Body of pancreas (tissue), 4 donors: Measurements from ENCODE around the gene SLC9A6.

ENCODE experiments used
- CTCF ChIP-seq, 7 experiments: fragments of 450-650 bp in 4 of 7; fragments of 200-600 bp in 3 of 7; sonication (generic) in 3 of 7; IDR thresholded peaks; one replicate each; pipeline ENCODE4 v1.5.1; 2016 to 2019; ENCODE audit warnings: antibody characterized with exemption in 7 of 7
- POLR2A ChIP-seq, 3 donors: fragments of 450-650 bp; IDR thresholded peaks; one replicate each; pipeline ENCODE4 v1.6.1; 2016; ENCODE audit warnings: antibody characterized with exemption in 3 of 3, mild to moderate bottlenecking in 2 of 3

DNA sequence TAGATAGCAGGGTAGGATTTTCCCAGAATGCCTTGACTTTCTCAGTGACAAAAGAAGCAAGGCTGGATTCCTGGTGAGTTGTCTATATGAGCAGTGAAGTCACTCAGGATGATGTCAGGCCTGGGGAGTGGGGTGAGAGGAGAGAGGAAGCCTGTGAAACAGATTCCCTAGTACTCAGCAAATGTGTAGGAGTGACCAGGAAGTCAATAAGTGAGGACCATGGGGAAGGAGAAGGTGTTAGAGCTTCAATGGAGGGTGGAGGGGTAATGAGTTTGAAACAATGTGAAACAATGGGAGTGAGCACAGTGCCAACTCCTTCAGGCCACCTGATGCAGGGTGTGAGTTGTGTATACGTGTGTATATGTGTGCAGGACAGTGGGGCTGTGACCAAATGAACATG, 2.4 kb upstream of the SLC9A6 start:
- TF ChIP-seq CTCF (IDR thresholded peaks at IDR 0.05) (no peak), POLR2A (IDR thresholded peaks at IDR 0.05) (no peak)
